Measurements from ENCODE around the gene IGSF9B.

GRCh38 chr11:133939558-133939957, 17.2 kb downstream of the IGSF9B start:
- TF ChIP-seq EZH2 (IDR thresholded peaks at IDR 0.05; ENCODE audit: borderline replicate concordance, low read depth, low read length, poor library complexity, severe bottlenecking), result no peak
- no peak for TF ChIP-seq CTCF (conservative IDR thresholded peaks at IDR 0.05; ENCODE audit: low read depth, low read length)
